Measurements from ENCODE around the gene ADSS1.
A peak's percentile ranks its signal among the peaks of the same experiment; 100 is the strongest.
"Not testable (repeated sequence)": the region's sequence is repeated elsewhere in the genome, so short reads cannot be mapped to it uniquely, and the experiment has no call there.

ADSS1 gene

GRCh38 chr14:104718147-104718546 is 5.9 kb upstream of the ADSS1 start:
- DNase-seq: no peak

DNA sequence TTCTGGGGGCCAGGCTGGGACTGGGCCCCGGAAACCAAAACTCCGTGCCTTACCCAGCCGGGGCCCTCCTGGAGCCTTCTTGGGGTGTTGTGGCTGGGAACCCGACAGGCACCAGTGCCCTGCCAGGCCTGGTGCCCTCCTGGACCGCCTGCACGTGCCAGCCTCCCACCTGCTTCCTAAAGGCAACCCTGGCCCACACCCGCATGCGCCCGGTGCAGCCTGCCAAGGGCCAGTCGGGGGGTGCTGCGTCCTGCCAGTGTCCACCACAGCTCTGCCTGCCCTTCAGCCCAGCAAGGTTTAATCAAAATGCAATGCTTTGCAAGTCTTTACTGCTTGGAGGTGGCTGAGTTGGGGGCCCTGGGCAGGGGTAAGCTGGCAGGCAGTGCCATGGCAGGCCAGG is 5.2 kb upstream of the ADSS1 start:
- DNase-seq: no peak

DNA sequence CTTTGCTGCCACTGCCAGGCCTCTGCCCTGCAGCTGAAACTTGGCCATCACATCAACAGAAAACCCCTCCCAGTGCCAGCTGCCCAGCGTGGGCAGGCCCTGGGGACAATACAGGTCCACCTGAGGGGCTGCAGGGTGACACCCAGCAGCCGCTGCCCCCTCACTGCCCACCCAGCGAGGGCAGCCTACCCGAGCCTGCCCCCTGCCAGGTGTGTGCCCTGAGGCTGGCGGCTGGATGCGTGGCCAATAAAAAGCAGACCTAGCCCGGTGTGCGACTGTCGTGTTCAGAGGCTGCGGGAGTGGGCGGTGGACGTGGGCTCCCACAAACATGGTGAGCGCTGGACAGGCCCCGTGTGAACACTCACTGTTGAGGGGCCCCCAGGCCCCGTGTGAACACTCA is 4.7 kb upstream of the ADSS1 start:
- DNase-seq: no peak

- DNase-seq: no peak
Measured at GRCh38 chr14:104721505-104722431, 2.3 kb upstream of the ADSS1 start.

GRCh38 chr14:104722938-104723650 is 935 bp upstream of the ADSS1 start:
- DNase-seq: no peak

DNA sequence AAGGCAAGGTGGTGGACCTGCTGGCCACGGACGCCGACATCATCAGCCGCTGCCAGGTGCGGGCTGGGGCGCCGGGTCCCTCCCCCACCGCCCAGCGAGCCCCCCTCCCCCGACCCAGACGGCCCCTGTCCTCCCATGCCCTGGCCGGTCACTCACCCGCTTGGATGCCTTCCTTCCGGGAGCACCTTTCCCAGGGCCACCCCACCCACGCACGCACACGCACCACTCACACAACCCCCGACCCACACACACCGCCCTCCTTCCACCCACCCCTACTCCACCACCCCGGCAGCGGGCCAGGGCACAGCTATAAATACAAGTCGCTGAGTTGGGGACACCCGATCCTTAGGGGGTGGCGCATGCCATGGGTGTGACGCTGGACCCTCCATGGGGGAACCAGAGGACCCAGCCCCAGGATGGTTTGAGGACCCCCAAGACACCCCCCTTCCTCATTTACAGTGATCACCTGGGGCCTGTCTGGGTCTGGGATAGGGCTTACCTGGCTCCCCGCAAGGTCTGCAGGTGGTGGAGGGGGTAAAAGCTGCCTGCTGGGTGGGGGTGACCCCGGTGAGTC is 465 bp downstream of the ADSS1 start:
- peak; percentile 31 for DNase-seq

DNA sequence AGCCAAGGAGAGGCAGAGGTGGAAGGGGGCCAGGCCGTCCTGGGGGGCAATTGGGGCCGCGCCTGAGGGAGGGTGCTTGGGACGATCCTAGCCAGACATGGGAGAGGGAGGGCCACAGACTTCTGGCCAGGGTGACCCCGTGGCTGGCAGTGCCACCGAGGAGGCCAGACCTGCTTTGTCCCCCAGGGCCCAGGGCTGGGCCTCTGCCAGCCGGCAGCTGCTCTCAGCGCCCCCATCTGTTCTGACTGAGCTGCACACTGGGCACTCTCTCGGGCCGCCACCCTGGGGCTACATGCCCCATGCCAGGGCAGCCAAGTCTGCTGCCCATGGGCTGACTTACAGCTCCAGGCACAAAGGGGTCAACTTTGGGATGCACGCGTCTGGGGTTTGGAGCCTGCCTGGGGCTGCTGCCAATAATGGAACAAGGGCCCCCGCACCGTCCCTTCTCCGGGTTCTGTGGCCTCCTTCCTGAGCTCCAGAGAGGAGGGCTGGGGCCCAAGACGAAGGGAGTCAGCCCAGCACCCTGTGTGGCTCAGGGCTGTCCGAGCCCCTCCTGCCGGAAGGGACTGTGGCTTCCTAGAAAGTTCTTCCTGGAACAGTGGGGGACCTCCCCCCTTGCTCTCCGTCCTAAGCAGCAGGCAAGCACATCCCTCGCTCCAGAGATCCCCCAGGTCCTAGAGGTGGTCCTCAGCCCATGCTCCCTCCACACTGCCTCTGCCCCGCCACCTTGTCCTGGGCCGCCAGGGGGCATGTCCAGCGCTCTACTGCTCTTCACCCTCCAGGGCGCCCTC is 1.1 kb downstream of the ADSS1 start:
- no peak for DNase-seq

GRCh38 chr14:104725772-104726548 is 1.9 kb downstream of the ADSS1 start:
- no peak for DNase-seq

DNA sequence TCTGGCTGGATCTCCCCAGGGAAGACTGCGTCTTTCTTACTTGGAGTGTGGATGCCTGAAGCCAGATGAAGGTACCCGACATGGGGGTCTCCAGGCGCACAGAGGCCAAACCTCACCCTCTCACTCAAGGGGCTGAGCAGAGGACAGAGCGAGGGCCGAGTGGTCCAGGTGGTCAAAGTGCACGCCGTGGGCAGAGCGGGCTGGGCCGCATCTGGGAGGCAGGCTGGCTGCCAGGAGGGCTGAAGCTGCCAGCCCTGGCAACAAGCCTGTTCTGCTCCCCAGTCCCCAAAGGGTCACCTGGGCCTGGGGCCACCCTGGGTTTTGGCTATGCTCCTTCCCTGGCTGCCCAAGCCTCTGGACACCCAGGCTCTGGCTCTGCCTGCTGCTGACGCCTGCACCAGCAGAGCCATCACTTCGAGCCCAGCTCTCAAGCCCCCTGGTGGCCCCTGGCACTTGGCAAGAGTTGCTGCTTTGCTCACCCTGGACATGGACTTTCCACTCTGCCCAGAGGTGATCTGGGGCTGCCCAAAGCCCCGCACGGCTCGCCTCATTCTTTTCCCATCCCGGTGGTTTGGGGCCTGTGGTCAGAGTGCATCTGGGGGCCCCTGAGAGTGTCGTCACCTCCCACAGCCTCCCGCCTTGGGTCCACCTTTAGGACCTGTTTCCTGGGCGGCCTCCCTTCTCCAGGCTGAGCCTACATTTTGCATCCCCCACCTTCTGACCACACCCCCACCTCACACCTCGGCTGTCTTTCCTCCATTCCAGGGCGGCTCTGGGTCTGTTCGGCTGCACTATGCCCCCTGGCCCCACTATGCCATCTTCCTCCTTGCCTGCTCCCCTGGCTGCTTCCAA is 2.8 kb downstream of the ADSS1 start:
- DNase-seq: no peak

GRCh38 chr14:104728631-104729030 is 4.6 kb downstream of the ADSS1 start:
- DNase-seq: no peak

DNA sequence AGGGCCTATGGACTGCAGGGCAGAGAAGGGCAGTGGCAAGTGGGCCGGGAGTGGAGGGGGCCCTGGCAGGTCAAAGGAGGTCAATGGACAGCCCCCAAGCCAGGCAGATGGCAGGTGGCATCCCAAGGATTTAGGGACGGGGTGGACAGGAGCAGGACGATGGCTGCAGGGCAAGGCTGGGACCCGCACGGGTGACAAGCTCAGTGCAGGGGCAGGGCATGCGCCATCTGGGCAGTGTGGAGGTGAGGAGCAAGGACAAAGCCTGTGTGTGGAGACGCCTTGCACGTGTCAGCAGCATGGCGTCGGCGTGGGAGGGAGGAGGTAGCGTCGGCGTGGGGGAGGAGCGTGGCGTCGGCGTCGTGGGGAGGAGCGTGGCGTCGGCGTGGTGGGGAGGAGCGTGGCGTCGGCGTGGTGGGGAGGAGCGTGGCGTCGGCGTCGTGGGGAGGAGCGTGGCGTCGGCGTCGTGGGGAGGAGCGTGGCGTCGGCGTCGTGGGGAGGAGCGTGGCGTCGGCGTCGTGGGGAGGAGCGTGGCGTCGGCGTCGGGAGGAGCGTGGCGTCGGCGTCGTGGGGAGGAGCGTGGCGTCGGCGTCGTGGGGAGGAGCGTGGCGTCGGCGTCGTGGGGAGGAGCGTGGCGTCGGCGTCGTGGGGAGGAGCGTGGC is 5.3 kb downstream of the ADSS1 start:
- DNase-seq: not testable (repeated sequence)

- DNase-seq: no peak
Measured at GRCh38 chr14:104729835-104730181, 5.8 kb downstream of the ADSS1 start.

- no peak for DNase-seq
Measured at GRCh38 chr14:104730487-104730886, 6.5 kb downstream of the ADSS1 start.

GRCh38 chr14:104731320-104732294 is 7.6 kb downstream of the ADSS1 start:
- DNase-seq: no peak

- DNase-seq: no peak
Measured at GRCh38 chr14:104732355-104732804, 8.4 kb downstream of the ADSS1 start.

DNA sequence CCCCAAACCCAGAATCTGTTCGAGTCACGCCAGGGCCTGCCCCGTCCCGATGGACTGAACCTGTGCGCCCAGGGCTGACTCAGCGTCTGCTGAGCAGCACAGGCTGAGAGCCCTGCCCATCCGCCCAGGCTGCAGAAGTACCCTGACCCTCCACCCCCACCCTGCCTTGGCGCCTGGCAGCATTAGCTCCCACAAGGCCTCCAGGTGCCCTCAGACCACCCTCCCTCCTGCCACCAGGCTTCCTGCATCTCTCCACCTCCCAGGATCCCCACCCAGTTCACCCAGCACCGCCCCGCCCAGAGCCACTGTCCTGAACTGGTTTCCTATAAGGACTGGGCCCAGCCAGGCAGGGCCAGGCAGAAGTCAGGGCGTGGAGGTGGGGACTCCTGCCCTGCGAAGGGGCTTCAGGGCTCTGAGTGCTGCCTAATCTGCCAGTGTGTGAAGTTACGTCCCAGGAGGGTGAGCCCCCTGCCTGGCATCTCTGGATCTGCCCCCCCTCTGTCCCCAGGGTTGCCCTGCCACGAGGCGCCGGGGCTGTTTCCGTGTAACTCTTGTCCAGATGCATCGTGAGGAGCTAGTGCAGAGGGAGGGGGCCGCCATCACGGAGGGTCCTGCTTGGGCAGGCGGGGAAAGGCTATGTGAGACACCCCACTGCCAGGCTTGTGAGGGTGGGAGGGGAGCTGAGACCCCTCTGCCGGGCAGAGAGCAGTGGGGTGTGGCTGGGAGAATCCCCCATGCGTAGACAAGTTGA is 9.1 kb downstream of the ADSS1 start:
- DNase-seq: no peak

DNA sequence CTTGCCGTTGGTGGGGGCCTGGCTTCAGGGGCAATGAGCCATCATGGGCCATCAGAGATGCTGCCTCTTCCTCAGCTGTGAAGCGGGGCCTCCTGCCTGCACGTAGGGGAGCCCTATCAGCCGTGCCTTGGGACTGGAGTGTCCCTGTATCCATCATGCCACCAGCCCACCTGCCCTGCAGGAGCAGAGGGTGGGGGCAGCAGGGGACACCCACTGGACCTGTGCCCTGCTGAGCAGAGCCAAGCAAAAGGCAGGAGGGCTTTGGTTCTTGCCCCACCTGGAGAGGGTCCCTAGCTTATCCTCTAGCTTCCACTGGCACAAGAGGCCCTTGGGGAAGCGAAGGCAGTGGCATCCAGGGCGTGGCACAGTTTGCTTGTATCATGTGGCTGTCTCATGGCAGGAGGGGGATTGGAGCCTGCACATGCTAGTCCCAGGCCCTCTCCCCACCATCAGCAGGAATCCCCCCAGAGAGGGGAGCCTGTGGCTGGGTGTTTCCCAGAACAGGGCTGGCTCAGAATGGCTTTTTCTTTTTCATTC is 10.1 kb downstream of the ADSS1 start:
- DNase-seq: no peak

DNA sequence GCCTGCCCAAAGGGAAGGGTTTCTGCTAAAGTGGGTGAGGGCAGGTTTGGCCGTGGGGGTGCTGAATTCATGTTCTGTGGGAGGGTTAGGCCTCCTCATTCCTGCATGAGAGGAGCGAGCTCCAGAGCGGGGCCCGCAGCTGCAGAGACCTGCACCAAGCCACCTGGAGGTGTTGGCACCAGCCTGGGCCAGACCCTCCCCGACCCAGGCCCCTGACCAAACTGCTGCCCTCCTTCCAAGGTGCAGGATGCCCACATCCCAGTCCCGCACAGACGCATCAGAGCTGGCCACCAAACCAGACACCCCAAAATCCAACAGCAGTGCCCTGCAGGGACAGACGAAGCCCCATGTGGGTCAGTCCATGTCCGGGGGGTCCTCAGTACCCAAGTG is 10.6 kb downstream of the ADSS1 start:
- no peak for DNase-seq
